Stimulated activated CD4-positive, alpha-beta T cell treated with anti-CD3 and anti-CD28 coated beads, Interleukin-1b, Interleukin-23, amount 100 ng/mL, for 4 hours (primary cell): Measurements from ENCODE around the gene MTHFD2L.
"Not testable (repeated sequence)": the region's sequence is repeated elsewhere in the genome, so short reads cannot be mapped to it uniquely, and the experiment has no call there.

Source experiments
- DNase-seq, 2 donors: peaks; one replicate each; pipeline ENCODE4 v3.0.0-alpha.2; 2020; ENCODE audit warnings: low read depth in 2 of 2

Gene MTHFD2L

DNA sequence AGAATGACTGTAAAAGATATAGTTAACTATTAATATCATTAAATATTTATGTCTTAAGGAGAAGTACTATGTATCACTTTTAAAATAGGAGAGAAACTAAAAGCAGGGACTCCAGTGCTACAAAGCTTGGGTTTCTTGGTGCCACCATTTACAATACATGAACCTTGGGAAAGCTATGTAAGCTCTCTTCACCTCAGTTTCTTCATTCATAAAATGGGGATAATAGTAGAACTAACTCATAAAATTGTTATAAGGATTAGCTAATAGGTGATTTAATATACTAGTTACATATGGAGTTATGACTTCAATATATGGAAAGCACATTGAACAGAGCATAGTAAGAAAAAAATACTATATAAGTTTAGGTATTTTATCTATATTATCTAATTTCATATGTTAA lies 174.0 kb downstream of the MTHFD2L start:
- DNase-seq = no peak

DNA sequence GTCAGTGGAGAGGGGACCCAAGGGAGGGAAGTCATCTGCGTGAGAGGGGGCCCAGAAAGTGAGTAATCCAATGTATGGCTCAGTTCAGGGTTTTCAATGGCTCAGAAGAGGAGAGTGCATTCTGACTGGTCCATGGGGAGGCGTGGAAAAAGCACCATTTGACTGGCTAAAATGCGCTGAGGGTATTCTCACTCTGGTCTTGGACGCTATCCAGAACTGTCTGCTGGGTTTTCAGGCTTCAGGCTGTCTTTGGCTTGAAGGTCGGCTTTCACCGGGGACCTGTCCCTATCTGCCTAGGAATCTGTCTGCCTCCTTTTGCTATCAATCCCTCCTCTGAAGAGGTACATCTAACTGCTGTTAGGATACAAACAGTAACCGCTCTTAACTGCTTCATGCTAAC lies 176.7 kb downstream of the MTHFD2L start:
- DNase-seq = no peak

DNA sequence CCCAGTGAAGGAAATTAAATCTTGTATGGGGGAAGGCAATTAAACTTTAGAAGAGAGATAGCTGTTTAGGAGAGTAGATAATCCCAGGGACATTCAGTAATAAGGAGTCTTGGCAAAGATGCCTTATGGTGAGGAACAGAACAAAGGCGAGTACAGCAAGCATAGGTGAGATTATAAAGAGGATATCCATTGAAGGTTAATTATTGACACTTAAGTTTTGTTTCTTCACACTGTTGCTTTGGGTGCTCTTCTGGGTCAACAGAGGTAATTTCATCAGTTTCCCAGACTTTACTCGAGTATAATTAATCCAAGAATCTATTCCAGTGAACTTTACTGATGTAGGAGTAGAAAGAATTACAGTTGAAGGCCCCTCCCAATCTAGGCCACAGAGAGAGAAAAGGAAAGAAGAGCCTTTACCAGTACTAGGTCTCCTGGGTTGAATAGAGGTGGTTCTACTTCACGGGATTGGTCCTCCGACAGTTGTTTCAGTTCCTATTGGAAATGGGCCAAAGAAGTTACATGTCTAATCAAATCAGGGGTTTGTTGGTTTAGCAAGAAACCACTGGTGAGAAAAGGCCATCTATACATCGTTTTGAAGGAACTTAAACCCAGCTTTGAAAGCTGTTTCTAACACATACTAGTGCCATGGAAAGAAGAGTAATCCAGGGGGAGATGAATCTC lies 177.6 kb downstream of the MTHFD2L start:
- no peak for DNase-seq

DNA sequence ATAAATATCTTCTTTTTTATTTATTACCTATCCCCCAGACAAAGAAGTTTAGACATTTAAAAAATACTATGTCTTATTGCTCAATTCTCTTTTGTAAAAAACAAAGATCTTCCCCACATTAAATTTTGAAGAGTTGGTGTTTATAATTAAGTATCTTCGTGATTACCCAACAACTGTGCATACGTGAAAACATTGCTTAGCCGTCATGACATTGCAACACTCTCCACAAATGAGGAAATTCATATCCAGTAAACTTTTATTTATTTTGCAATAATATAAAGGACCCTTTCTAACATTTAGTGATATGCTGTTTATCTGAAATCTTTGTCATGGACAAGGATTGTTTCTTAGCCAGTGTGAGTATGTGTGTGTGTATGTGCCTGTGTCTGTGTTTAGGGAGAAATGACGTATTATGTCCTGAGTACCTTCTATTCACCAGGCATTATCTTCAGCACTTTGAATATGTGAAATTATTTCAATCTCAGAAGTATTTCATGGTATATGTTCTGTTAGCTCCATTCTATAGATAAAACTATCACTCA lies 180.9 kb downstream of the MTHFD2L start:
- DNase-seq = no peak

DNA sequence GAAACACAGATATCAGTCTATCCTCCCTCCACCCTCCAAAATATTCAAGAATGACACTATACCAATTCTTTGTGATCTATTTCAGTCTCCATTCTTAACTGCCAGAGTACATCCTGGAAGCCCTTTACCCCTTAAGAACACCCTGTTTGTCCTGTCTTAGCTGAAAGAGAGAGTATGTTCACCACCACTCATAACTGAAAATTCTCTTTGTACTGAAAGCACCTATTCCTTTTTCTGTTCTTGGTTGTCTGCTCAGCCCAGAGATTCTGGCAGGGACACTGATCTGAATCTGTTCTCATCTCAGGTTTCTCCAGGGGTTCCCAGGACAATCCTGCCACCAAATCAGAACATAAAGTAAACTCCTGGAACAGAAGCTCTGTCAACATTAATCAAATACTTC lies 181.6 kb downstream of the MTHFD2L start:
- DNase-seq = no peak

DNA sequence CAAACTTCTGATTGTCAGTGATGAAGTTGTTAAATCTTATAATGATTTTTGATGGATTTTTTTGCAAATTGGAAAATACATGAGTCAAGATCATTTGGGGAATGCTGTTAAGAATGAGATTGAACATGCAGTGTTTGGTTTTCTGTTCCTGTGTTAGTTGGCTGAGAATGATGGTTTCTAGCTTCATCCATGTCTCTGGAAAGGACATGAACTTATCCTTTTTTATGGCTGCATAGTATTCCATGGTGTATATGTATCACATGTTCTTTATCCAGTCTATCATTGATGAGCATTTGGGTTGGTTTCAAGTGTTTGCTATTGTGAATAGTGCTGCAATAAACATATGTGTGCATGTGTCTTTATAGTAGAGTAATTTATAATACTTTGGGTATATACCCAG lies 182.5 kb downstream of the MTHFD2L start:
- not testable (repeated sequence) for DNase-seq

DNA sequence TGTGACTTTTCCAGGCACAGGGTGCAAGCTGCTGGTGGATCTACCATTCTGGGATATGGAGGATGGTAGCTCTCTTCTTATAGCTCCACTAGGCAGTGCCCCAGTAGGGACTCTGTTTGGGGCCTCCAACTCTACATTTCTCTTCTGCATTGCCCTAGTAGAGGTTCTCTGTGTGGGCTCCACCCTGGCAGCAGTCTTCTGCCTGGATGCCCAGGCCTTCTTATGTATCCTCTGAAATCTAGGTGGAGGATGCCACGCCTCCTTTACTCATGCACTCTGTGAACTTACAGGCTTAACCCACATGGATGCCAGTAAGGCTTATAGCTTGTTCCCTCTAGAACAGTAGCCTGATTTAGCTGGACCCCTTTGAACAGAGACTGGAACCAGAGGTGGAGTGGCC lies 186.1 kb downstream of the MTHFD2L start:
- DNase-seq = no peak
